ENCODE results near the gene GFER.

Gene GFER

DNA sequence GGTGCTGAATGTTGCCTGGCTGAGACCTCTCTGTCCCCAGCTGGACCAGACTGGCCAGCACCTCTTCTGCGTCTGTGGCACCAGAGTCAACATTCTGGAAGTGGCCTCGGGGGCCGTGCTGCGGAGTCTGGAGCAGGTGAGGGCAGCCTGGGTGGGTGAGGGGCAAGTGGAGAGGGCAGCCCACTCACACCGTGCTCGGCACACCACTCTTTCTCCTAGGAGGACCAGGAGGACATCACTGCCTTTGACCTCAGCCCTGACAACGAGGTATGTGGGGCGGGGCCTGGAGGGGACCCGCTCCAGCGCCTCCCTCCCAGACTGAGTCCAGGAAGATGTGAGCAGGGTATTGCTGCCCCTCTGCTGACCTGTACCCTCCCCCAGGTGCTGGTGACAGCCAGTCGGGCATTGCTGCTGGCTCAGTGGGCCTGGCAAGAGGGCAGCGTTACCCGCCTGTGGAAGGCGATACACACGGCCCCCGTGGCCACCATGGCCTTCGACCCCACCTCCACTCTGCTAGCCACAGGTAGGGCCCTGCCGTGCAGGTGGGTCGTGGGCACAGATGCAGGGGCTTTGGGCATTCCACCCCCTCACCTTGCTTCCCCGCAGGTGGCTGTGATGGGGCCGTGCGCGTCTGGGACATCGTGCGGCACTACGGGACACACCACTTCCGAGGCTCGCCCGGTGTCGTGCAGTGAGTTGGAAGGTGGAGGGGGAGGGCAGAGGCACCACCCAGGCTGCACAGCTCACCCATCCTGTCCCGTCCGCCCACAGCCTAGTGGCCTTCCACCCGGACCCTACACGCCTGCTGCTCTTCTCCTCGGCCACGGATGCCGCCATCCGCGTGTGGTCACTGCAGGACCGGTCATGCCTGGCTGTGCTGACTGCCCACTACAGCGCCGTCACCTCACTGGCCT lies 9.6 kb upstream of the GFER start:
- no peak for DNase-seq (ENCODE audit: low read depth)

DNA sequence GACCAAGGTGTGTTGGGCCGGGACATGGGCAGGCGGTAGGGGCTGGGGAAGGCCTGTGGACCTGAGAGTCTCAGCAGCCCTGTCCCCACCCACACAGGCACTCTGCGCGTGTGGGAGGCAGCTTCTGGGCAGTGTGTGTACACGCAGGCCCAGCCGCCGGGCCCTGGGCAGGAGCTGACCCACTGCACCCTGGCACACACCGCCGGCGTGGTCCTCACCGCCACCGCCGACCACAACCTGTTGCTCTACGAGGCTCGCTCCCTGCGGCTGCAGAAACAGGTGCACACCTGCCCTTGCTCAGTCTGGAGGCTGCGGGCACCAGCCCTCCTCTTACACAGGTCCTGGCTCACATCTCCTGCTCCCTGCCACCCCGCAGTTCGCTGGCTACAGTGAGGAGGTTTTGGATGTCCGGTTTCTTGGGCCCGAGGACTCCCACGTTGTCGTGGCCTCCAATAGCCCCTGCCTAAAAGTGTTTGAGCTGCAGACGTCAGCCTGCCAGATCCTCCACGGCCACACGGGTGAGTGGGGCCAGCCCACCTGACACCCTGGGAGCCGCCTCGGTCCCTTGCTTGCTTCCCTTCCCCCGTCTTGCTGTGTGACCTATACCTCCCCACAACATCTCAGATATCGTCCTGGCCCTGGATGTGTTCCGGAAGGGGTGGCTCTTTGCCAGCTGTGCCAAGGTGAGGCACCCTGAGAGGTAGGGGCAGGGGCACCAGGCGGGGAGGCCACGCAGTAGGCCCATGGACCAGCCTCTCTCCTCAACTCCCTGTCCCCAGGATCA lies 8.4 kb upstream of the GFER start:
- DNase-seq (ENCODE audit: low read depth): no peak

DNA sequence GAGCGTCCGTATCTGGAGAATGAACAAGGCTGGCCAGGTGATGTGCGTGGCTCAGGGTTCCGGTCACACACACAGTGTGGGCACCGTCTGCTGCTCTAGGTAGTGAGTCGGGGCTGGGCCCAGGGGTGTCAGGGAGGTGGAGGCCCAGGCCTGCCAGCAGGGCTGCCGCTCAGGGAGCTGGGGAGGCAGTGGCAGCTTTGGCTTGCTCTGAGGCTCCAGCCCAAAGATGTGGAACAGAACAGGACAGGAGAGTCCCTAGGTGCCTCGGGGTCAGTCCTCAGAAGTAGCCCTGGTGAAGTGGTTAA lies 7.8 kb upstream of the GFER start:
- no peak for DNase-seq (ENCODE audit: low read depth)

DNA sequence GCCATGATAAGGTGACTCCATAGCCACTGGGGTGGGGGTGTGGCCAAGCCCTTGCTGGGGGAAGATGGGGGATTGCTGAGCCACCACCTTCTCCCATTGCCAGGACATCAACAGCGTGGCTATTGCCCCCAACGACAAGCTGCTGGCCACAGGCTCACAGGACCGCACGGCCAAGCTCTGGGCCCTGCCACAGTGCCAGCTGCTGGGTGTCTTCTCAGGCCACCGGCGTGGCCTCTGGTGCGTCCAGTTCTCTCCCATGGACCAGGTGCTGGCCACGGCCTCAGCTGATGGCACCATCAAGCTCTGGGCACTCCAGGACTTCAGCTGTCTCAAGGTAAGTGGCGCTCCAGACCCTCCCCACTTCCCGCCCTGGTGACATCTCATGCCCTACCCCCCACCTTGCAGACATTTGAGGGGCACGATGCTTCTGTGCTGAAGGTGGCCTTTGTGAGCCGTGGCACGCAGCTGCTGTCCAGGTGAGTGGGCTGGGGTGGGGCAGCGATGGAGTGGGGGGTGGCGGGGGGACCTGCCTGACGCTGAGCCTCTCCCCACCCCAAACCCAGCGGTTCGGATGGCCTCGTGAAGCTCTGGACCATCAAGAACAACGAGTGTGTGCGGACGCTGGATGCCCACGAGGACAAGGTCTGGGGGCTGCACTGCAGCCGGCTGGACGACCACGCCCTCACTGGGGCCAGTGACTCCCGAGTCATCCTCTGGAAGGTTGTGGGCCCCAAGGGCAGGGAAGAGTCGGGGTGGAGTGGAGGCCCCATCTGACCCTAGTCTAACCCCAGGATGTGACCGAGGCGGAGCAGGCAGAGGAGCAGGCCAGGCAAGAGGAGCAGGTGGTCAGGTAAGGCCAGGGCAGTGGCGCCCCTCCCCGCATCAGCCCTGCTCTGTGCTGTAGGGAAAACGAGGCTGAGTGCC lies 6.8 kb upstream of the GFER start:
- no peak for DNase-seq (ENCODE audit: low read depth)

DNA sequence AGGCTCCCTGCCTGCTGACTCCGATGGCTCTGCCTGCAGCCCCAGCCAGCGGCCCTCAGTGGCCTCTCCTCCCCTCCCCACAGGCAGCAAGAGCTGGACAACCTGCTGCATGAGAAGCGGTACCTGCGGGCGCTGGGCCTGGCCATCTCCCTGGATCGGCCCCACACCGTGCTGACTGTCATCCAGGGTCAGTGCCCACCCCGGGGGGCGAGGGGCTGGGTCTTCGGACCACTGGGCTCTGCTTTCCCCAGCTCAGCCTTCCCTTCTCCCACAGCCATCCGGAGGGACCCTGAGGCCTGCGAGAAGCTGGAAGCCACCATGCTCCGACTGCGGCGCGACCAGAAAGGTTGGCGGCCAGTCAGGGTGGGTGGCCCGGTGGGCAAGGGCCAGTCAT lies 6.1 kb upstream of the GFER start:
- no peak for DNase-seq (ENCODE audit: low read depth)

- no peak for DNase-seq (ENCODE audit: low read depth)
These were observed 5.4 kb upstream of the GFER start for GRCh38 chr16:1978476-1979120.

DNA sequence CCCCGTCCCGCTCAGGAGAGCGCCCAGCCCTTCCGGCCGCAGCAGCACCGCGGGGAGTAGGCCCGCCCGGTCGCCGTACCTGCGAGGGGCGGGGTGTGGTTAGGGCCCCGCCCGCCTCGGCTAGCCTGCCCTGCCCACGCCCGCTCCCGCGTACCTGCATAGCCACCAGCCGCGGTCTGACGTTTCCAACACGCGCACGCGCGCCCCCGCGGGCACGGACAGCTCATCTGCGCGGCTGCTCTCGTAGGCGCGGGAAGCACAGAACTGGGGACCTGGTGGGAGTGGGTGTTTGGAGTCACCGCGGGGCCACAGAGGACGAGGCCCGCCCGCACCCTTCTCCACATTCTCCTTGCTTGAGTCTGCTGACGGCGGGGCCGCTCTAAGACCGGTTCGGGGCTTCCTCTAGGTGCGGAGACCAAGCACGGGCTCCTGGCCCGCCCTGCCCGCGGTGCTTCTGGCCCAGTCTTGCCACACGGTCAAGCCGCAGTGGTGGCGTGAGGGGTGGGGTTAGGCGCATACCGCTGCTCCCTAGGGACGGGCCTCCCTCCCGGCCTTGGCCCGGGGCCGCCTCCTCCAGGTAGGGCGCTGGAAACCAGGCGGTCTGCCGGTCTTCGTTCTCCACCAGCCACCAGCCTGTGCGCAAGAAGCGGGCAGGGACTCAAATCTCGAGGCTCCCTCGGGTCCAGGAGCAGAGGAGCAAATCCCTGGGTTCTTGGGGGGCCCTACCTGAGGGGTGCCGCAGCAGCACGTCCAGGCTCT lies 4.5 kb upstream of the GFER start:
- no peak for DNase-seq (ENCODE audit: low read depth)

DNA sequence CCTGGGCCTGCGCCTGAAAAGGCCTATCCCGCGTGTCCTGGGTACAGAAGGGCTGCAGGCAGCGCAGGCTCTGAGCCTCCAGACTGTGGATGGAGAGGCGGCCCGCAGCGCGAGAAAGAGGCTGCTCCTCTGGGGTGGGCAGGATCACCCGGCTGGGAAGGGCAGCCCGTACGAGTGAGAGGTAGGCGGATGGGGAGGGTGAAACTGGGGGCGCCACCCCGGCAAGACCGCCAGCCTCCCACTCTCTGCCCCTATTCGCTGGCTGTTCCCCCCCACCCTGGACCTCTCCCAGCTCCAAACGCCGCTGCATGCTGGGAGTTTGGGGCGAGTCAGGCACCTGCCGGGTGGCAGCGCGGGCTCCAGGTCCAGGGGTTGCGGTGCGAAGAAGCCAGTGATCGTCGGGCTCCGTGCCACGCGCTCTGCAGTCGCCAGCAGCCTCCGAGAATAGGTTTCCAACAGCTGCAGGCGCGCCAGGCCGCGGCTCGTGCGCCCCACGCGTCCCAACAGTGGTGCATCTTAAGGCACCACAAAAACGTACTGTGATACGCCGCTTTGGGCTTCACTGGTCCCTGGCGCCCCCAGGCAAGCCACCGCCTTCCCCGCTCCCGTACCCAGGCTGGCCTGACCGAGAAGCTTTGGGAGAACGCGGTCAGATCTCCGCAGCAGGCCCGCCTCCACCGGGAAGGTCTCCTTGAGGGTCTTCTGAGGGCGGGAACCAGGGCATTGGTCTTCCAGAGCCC lies 3.8 kb upstream of the GFER start:
- no peak for DNase-seq (ENCODE audit: low read depth)

GRCh38 chr16:1980770-1981087 lies 3.3 kb upstream of the GFER start:
- DNase-seq (ENCODE audit: low read depth): no peak

DNA sequence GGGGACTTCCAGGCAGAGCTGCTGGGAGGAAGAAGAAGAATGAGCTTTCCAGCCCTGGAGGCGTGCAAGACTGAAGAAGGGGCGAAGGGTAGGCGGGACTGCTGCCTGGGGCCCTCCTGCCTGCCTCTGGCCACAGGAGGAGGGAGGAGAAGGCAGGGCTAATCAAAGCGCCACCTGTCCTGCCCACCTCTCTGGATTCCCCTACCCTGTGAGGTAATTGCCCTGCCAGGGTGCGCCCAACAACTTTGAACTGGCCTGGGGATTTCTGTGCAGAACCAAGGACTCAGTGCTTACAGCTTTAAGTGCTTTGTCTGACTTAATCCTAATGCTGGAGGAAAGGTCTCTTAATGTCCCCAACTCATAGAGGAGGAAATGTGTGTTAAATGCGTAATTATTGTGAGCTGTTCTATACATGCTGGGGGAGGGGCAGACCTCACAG lies 2.6 kb upstream of the GFER start, which contains the start of gene NOXO1:
Gene NOXO1 (minus strand): TSS at position 72 of the 439 bp plus-strand sequence. CDS start 290 bp downstream, outside the sequence.
- no peak for DNase-seq (ENCODE audit: low read depth)

GRCh38 chr16:1982013-1982433 lies 2.0 kb upstream of the GFER start:
- no peak for DNase-seq (ENCODE audit: low read depth)

DNA sequence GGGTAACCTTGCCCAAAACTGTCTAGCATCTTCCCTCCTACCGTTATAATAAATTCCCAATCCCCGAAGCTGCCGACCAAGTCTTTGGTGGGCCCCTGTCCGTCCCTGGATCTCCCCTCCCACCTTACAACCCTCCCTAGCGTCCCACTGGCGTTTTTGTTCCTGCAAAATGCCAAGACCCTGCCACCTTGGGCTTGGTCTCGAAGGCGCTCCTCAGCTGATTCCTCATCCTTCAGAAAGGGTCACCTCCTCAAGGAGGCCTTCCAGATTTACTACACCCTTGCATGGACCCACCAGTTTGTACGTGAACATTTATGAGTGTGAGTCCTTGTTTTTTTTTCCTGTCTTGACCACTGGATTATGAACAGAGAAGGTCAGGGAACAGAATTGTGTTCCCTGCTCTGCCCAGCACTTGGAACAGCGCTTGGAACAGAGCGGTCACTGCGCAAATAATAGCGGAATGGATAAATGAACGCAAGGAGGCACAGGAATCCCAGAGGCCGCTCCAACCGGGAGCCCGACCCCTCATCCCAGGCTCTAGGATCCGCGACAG lies 926 bp upstream of the GFER start:
- DNase-seq (ENCODE audit: low read depth): no peak

DNA sequence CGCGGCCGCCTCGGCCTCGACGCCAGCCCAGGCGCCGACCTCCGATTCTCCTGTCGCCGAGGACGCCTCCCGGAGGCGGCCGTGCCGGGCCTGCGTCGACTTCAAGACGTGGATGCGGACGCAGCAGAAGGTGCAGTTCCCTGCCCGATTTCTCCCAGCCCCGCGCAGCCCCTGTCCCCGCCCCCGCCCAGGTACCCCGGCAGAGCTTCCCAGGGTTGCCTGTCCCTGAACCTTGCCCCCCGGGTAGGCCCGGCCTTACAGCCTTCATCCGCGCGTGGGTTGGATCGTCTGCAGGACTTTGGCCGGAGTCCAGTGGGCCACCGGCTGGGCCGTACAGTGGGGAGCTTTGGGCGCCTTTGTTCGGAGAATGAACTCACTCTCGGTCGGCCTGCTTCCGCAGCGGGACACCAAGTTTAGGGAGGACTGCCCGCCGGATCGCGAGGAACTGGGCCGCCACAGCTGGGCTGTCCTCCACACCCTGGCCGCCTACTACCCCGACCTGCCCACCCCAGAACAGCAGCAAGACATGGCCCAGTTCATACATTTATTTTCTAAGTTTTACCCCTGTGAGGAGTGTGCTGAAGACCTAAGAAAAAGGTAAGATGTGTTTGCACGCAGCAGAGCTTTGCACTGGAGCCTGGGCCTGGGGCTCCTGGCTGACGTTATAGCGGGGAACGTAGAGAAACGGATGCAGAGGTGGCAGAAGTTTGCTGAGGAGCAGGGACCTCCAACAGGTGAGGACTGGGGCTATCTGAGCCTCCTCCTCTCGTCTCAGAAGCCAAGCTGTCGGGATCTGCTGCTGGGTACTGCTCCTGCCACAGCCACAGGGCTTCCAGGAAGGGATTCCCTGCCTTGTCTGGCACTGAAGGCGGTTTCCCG lies 593 bp downstream of the GFER start:
- DNase-seq (ENCODE audit: low read depth): no peak

DNA sequence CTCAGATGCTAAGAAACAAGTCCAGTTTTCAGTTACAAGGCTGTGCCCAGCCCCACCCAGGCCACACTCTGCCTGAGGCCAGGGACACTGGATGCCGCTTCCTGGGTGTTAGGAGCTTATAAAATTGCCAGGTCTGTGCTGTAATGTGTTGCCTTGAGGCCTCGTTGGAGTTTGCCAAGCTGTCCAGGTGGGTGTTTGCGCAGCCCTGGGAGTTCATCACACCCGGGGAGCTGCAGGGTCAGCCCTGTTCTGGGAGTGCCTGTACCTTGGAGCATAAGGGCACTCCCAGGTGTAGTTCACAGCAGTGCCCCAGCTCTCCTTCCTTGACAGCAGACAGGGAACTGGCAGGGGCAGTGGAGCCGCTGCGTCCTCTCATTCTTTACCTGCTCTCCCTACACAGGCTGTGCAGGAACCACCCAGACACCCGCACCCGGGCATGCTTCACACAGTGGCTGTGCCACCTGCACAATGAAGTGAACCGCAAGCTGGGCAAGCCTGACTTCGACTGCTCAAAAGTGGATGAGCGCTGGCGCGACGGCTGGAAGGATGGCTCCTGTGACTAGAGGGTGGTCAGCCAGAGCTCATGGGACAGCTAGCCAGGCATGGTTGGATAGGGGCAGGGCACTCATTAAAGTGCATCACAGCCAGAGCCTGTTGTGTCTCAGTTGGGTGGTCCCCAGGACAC lies 1.6 kb downstream of the GFER start:
- DNase-seq (ENCODE audit: low read depth): no peak

DNA sequence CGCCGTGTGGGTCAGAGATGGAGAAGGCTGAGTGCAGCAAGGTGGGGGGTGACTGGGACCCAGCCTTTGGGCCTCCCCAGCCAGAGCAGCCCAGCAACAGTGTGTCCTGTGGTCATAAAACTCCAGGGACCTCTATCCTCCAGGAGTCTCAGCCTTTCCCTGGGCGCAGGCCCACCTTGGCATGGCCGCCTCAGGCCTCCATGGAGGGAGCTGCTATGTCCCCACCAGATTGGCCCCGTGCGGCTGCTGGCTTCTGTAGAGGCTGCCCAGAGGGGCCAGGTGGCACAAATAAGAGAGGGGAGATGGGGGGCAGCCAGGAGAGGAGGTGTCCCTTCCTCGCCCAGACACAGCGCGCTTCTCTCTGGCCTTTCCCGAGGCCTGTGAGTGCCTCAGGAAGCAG lies 3.2 kb downstream of the GFER start:
- DNase-seq (ENCODE audit: low read depth): no peak

- no peak for DNase-seq (ENCODE audit: low read depth)
These were observed 5.5 kb downstream of the GFER start, which contains the start of gene SYNGR3 for GRCh38 chr16:1989209-1990100. TSS of gene SYNGR3 (plus strand) at chr16:1989970. CDS start at chr16:1990103, 133 bp downstream.

- no peak for DNase-seq (ENCODE audit: low read depth)
These were observed 6.0 kb downstream of the GFER start for GRCh38 chr16:1990101-1990350.

Measured in activated T-cell treated with anti-CD3 and anti-CD28 coated beads for 1 hour (primary cell).